ENCODE data around the gene PIP5K1A. TPM values are rescaled to one million over a fixed set of nuclear protein-coding genes. Genes with fewer than 3 reads are reported as not detected.

PIP5K1A gene
- polyA plus RNA-seq, 1 of the 3 experiments (the other 2 are of a cell fraction) = 66.0 TPM

DNA sequence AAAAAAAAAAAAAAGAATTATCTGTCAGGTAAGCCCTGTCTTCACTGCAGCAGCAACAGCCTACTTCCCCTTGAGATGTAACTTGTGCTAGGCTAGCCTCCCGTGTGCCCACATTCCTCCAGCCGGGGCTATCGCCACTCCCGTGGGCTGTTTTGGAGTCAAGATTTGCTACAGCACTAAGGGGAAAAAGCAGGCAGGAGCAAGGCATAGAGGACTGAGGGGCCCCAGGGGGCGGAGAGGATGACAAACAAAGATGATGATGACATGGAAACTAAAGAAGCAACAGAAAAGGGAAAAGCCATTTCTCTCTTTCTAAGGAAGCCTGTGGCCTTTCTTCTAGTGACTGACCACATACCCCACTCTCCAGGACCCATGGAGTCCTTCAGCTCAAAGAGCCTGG is 40.0 kb upstream of the PIP5K1A start:
- ChIA-PET POLR2A (no interaction called here), CTCF (interaction anchor here (1.2 to 6.6 kb wide), 4 partner anchors 14 to 162 kb away, joined by 3 to 113 read pairs (median 30); partner anchors contain the start of gene SEMA6C)
- H3K27me3 ChIP-seq (ENCODE audit: insufficient read depth) = no peaks in the 10 kb centered on the region
- no peaks in the 10 kb centered on the region for H3K79me2 ChIP-seq (ENCODE audit: insufficient read depth)
- TF ChIP-seq, protein P1, sequence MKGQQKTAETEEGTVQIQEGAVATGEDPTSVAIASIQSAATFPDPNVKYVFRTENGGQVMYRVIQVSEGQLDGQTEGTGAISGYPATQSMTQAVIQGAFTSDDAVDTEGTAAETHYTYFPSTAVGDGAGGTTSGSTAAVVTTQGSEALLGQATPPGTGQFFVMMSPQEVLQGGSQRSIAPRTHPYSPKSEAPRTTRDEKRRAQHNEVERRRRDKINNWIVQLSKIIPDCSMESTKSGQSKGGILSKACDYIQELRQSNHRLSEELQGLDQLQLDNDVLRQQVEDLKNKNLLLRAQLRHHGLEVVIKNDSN (IDR thresholded peaks at IDR 0.05; ENCODE audit: borderline replicate concordance, low read depth) = no peak
- TF ChIP-seq ZBTB33 (IDR thresholded peaks at IDR 0.05; ENCODE audit: borderline replicate concordance, low read depth) (no peak), MAX (IDR thresholded peaks at IDR 0.05; ENCODE audit: low read depth) (no peak), RFX5 (IDR thresholded peaks at IDR 0.05; ENCODE audit: low read length) (no peak), SMC3 (IDR thresholded peaks at IDR 0.05; ENCODE audit: low read depth, low read length) (no peak), TAF1 (IDR thresholded peaks at IDR 0.05; ENCODE audit: borderline replicate concordance, low read depth, low read length) (no peak), TCF12 (IDR thresholded peaks at IDR 0.05) (no peak), FOXJ3 (CRISPR knock-in tag; IDR thresholded peaks at IDR 0.05) (no peak), RCOR1 (IDR thresholded peaks at IDR 0.05; ENCODE audit: low read length) (no peak), EP300 (IDR thresholded peaks at IDR 0.05; ENCODE audit: borderline replicate concordance in 1 of 2, low read depth in 1 of 2, low read length in 1 of 2) (no peak)
- TF ChIP-seq, protein P2, sequence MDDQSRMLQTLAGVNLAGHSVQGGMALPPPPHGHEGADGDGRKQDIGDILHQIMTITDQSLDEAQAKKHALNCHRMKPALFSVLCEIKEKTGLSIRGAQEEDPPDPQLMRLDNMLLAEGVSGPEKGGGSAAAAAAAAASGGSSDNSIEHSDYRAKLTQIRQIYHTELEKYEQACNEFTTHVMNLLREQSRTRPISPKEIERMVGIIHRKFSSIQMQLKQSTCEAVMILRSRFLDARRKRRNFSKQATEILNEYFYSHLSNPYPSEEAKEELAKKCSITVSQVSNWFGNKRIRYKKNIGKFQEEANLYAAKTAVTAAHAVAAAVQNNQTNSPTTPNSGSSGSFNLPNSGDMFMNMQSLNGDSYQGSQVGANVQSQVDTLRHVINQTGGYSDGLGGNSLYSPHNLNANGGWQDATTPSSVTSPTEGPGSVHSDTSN (IDR thresholded peaks at IDR 0.05) = no peak
- TF ChIP-seq, protein P3, sequence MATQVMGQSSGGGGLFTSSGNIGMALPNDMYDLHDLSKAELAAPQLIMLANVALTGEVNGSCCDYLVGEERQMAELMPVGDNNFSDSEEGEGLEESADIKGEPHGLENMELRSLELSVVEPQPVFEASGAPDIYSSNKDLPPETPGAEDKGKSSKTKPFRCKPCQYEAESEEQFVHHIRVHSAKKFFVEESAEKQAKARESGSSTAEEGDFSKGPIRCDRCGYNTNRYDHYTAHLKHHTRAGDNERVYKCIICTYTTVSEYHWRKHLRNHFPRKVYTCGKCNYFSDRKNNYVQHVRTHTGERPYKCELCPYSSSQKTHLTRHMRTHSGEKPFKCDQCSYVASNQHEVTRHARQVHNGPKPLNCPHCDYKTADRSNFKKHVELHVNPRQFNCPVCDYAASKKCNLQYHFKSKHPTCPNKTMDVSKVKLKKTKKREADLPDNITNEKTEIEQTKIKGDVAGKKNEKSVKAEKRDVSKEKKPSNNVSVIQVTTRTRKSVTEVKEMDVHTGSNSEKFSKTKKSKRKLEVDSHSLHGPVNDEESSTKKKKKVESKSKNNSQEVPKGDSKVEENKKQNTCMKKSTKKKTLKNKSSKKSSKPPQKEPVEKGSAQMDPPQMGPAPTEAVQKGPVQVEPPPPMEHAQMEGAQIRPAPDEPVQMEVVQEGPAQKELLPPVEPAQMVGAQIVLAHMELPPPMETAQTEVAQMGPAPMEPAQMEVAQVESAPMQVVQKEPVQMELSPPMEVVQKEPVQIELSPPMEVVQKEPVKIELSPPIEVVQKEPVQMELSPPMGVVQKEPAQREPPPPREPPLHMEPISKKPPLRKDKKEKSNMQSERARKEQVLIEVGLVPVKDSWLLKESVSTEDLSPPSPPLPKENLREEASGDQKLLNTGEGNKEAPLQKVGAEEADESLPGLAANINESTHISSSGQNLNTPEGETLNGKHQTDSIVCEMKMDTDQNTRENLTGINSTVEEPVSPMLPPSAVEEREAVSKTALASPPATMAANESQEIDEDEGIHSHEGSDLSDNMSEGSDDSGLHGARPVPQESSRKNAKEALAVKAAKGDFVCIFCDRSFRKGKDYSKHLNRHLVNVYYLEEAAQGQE (IDR thresholded peaks at IDR 0.05; ENCODE audit: low read depth, low read length) = no peak
- TF ChIP-seq, protein P4, sequence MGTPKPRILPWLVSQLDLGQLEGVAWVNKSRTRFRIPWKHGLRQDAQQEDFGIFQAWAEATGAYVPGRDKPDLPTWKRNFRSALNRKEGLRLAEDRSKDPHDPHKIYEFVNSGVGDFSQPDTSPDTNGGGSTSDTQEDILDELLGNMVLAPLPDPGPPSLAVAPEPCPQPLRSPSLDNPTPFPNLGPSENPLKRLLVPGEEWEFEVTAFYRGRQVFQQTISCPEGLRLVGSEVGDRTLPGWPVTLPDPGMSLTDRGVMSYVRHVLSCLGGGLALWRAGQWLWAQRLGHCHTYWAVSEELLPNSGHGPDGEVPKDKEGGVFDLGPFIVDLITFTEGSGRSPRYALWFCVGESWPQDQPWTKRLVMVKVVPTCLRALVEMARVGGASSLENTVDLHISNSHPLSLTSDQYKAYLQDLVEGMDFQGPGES (IDR thresholded peaks at IDR 0.05; ENCODE audit: low read depth, low read length) = no peak
- peaks cover 5% of the 10 kb centered on the region for H3F3A ChIP-seq (replicated peaks; ENCODE audit: insufficient read depth)
- no peaks in the 10 kb centered on the region for H3K4me1 ChIP-seq (ENCODE audit: control insufficient read depth in 1 of 2, insufficient read depth in 2 of 2, low read depth in 1 of 2, low read length in 1 of 2)
- no peaks in the 10 kb centered on the region for H4K20me1 ChIP-seq (ENCODE audit: insufficient read depth)
- H3K9me2 ChIP-seq = no peaks in the 10 kb centered on the region
- H3K9me3 ChIP-seq = no peaks in the 10 kb centered on the region
- DNase-seq = no peak
- H3K4me2 ChIP-seq = no peak overlapping the region
- 93% methylated on average over 5 of the region's 5 CpGs for WGBS (ENCODE audit: low lambda C conversion rate)
- H3K36me3 ChIP-seq (replicated peaks in 1 of 2; ENCODE audit: control insufficient read depth in 1 of 2, insufficient read depth in 2 of 2, low read length in 1 of 2) = peaks cover 9 to 40% of the 10 kb centered on the region in 2 experiments
- no peak overlapping the region for H3K27ac ChIP-seq (ENCODE audit: low read depth in 2 of 2, low read length in 1 of 2)
- H2AFZ ChIP-seq (ENCODE audit: low read depth) = no peak overlapping the region
- H3K9ac ChIP-seq = no peak overlapping the region
- no peak overlapping the region for H3K4me3 ChIP-seq (ENCODE audit: low read depth in 2 of 2, low read length in 1 of 2)

Measured in SK-N-SH (cell line).